NT2/D1 (cell line): ENCODE measurements around the gene KPNB1.

Experiments
- SUZ12 ChIP-seq: IDR thresholded peaks from 2 replicates; pipeline ENCODE4 v1.6.1; 2011; ENCODE audit not compliant: insufficient read length, insufficient read depth; ENCODE audit errors: extremely low read depth
- YY1 ChIP-seq: IDR thresholded peaks from 2 replicates; pipeline ENCODE4 v1.6.1; 2011; ENCODE audit not compliant: insufficient read length, insufficient read depth
- ZNF274 ChIP-seq: IDR thresholded peaks from 2 replicates; pipeline ENCODE4 v1.6.1; 2011; ENCODE audit warnings: mild to moderate bottlenecking, low read depth, low read length

DNA sequence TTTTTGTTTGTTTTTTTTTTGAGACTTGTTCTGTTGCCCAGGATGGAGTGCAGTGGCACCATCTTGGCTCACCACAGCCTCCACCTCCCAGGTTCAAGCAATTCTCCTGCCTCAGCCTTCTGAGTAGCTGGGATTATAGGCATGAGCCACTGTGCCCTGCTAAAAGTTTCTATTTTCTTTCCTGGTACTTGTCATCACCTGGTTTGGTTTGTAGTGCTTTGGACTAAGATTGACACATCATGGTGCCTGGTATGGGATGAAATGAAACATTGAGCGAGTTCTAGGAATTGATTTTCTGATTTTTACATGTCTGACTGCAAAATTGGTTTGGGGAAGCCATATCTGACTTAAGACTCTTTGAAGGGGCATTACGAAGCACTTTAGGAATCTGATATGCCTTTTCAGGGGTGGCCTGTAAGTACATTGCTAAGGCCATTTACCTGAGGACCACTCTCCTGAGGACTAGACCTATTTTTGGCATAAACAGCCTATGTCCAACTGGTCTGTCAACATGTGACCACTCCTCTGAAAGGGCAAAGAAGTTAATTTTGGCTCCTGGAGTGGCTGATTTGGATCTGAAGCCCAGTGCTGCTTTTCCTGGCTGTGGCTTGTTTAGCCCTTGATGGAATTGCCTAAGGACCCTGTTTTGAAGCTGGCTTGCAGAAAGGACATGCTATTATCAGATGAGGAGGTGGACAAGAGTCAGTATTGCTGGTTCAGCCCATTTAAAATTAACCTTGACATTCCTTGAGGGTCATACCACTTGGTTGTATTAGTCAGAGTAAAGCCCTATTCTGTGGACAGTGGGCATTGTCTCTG is 25.9 kb downstream of the KPNB1 start:
- TF ChIP-seq ZNF274 (no peak), SUZ12 (no peak), YY1 (no peak)
